Measurements from ENCODE around the gene RND3.

- TF ChIP-seq, protein P1, sequence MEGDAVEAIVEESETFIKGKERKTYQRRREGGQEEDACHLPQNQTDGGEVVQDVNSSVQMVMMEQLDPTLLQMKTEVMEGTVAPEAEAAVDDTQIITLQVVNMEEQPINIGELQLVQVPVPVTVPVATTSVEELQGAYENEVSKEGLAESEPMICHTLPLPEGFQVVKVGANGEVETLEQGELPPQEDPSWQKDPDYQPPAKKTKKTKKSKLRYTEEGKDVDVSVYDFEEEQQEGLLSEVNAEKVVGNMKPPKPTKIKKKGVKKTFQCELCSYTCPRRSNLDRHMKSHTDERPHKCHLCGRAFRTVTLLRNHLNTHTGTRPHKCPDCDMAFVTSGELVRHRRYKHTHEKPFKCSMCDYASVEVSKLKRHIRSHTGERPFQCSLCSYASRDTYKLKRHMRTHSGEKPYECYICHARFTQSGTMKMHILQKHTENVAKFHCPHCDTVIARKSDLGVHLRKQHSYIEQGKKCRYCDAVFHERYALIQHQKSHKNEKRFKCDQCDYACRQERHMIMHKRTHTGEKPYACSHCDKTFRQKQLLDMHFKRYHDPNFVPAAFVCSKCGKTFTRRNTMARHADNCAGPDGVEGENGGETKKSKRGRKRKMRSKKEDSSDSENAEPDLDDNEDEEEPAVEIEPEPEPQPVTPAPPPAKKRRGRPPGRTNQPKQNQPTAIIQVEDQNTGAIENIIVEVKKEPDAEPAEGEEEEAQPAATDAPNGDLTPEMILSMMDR (IDR thresholded peaks at IDR 0.05 in 4 of 5, conservative IDR thresholded peaks at IDR 0.05 in 1 of 5), result no peak
- no peak for TF ChIP-seq POLR2A (IDR thresholded peaks at IDR 0.05)
Measured at GRCh38 chr2:150477347-150477746, 10.1 kb downstream of the RND3 start.

Measured in gastrocnemius medialis (tissue), 4 donors.